GM18508 (cell line): Measurements from ENCODE around the gene MLN.

Experiments used
- ATAC-seq: cut with Tn5 transposase; IDR thresholded peaks from one replicate; pipeline ENCODE4 v1.9.1; 2021; ENCODE audit warnings: moderate number of reproducible peaks; ENCODE audit not compliant: insufficient read depth, unreplicated experiment

Gene MLN

GRCh38 chr6:33776186-33776585 lies 27.6 kb downstream of the MLN start:
- ATAC-seq, result no peak

GRCh38 chr6:33774774-33775173 lies 29.0 kb downstream of the MLN start:
- ATAC-seq, result no peak

- no peak for ATAC-seq
Observed at GRCh38 chr6:33772902-33773472, 30.8 kb downstream of the MLN start.

- ATAC-seq, result no peak
Observed at GRCh38 chr6:33772082-33772830, 31.5 kb downstream of the MLN start.

GRCh38 chr6:33771146-33772081 lies 32.4 kb downstream of the MLN start:
- no peak for ATAC-seq

- ATAC-seq, result no peak
Observed at GRCh38 chr6:33770833-33771145, 33.0 kb downstream of the MLN start.

- ATAC-seq, result no peak
Observed at GRCh38 chr6:33770124-33770832, 33.5 kb downstream of the MLN start.

- no peak for ATAC-seq
Observed at GRCh38 chr6:33769248-33769821, 34.5 kb downstream of the MLN start.

- ATAC-seq, result no peak
Observed at GRCh38 chr6:33768644-33769120, 35.1 kb downstream of the MLN start.

GRCh38 chr6:33766921-33767907 lies 36.6 kb downstream of the MLN start:
- no peak for ATAC-seq

GRCh38 chr6:33765368-33765767 lies 38.4 kb downstream of the MLN start:
- ATAC-seq, result no peak

GRCh38 chr6:33764036-33764435 lies 39.8 kb downstream of the MLN start:
- no peak for ATAC-seq

- no peak for ATAC-seq
Observed at GRCh38 chr6:33763483-33763882, 40.3 kb downstream of the MLN start.

GRCh38 chr6:33762713-33763112 lies 41.1 kb downstream of the MLN start:
- ATAC-seq, result no peak

- no peak for ATAC-seq
Observed at GRCh38 chr6:33761922-33762629, 41.7 kb downstream of the MLN start.

- ATAC-seq, result no peak
Observed at GRCh38 chr6:33761581-33761921, 42.3 kb downstream of the MLN start.

- ATAC-seq, result no peak
Observed at GRCh38 chr6:33759887-33760629, 43.7 kb downstream of the MLN start.

- ATAC-seq, result no peak
Observed at GRCh38 chr6:33758815-33759216, 45.0 kb downstream of the MLN start.
